Thoracic aorta (tissue), 2 donors: ENCODE data around the gene DPP6. TPM values are rescaled to one million over a fixed set of nuclear protein-coding genes. Genes with fewer than 3 reads are reported as not detected.

Experiments
- ATAC-seq: fragments of 150-250 bp; one replicate; pipeline ENCODE4 v1.8.0; 2017; ENCODE audit warnings: low read depth; ENCODE audit not compliant: insufficient number of reproducible peaks, low FRiP score
- DNase-seq: peaks from one replicate; pipeline ENCODE4 v3.0.0-alpha.2; 2020; ENCODE audit warnings: low spot score
- H3K27ac ChIP-seq, 2 donors: fragments of 200-600 bp; sonication (generic); 1 replicate in 1 of 2; 2 replicates in 1 of 2; pipeline ENCODE4 v1.5.1; 2016; ENCODE audit warnings: mild to moderate bottlenecking in 2 of 2, moderate library complexity in 2 of 2
- H3K27me3 ChIP-seq: fragments of 200-600 bp; sonication (generic); replicated peaks from 2 replicates; pipeline ENCODE4 v1.6.0; 2016; ENCODE audit warnings: mild to moderate bottlenecking; ENCODE audit not compliant: insufficient read depth
- H3K36me3 ChIP-seq: fragments of 200-600 bp; sonication (generic); one replicate; pipeline ENCODE4 v1.5.1; 2016
- H3K4me1 ChIP-seq, 2 donors: fragments of 200-600 bp; sonication (generic); 1 replicate in 1 of 2; 2 replicates in 1 of 2; pipeline versions ENCODE4 v1.5.1 to v1.6.0; 2016; ENCODE audit warnings: low read depth in 2 of 2, mild to moderate bottlenecking in 1 of 2; ENCODE audit not compliant: control insufficient read depth in 1 of 2
- H3K4me3 ChIP-seq: fragments of 200-600 bp; sonication (generic); 2 replicates; pipeline ENCODE4 v1.5.1; 2016; ENCODE audit warnings: mild to moderate bottlenecking
- H3K9me3 ChIP-seq: fragments of 200-600 bp; sonication (generic); 2 replicates; pipeline ENCODE4 v1.5.1; 2016
- CTCF ChIP-seq: fragments of 200-600 bp; sonication (generic); IDR thresholded peaks from one replicate; pipeline ENCODE4 v1.5.1; 2019; ENCODE audit warnings: antibody characterized with exemption
- total RNA-seq, 2 donors: library from RNA; depleted of rRNA; stranded (reverse); fragments of >200 nt; gene quantifications; one replicate each; pipeline versions ENCODE4 v1.1.0 to v1.2.3, GENCODE V29; 2016

The DPP6 gene
- total RNA-seq, 2 donors from 2014 or later, result not detected

- no peaks in the 10 kb centered on the region for H3K4me1 ChIP-seq
- H3K27me3 ChIP-seq, result no peaks in the 10 kb centered on the region
- no peak for TF ChIP-seq CTCF
- no peak overlapping the region for H3K27ac ChIP-seq
- H3K36me3 ChIP-seq, result no peaks in the 10 kb centered on the region
- ATAC-seq, result no peak
- H3K9me3 ChIP-seq, result no peaks in the 10 kb centered on the region
- H3K4me3 ChIP-seq, result no peak overlapping the region
- no peak for DNase-seq
Measured at GRCh38 chr7:154785898-154786297, 733.7 kb downstream of the DPP6 start.

GRCh38 chr7:154789404-154789803 lies 737.2 kb downstream of the DPP6 start:
- H3K9me3 ChIP-seq, result no peaks in the 10 kb centered on the region
- no peaks in the 10 kb centered on the region for H3K27me3 ChIP-seq
- no peak for TF ChIP-seq CTCF
- H3K27ac ChIP-seq, result no peak overlapping the region
- H3K36me3 ChIP-seq, result no peaks in the 10 kb centered on the region
- H3K4me1 ChIP-seq, result no peaks in the 10 kb centered on the region
- no peak overlapping the region for H3K4me3 ChIP-seq
- ATAC-seq (no peak), DNase-seq (no peak)

- Histone ChIP-seq H3K4me3 (no peak overlapping the region), H3K4me1 (no peaks in the 10 kb centered on the region), H3K27ac (no peak overlapping the region), H3K36me3 (no peaks in the 10 kb centered on the region), H3K27me3 (no peaks in the 10 kb centered on the region), H3K9me3 (no peaks in the 10 kb centered on the region)
- DNase-seq (no peak), ATAC-seq (no peak)
- TF ChIP-seq CTCF, result no peak
Measured at GRCh38 chr7:154791611-154792010, 739.4 kb downstream of the DPP6 start.

- no peak overlapping the region for H3K27ac ChIP-seq
- DNase-seq (no peak), ATAC-seq (no peak)
- TF ChIP-seq CTCF, result no peak
- no peak overlapping the region for H3K4me3 ChIP-seq
- no peaks in the 10 kb centered on the region for H3K4me1 ChIP-seq
- no peaks in the 10 kb centered on the region for H3K27me3 ChIP-seq
- no peaks in the 10 kb centered on the region for H3K36me3 ChIP-seq
- no peaks in the 10 kb centered on the region for H3K9me3 ChIP-seq
Measured at GRCh38 chr7:154792436-154793055, 740.3 kb downstream of the DPP6 start.

GRCh38 chr7:154794147-154794780 lies 742.1 kb downstream of the DPP6 start:
- no peak overlapping the region for H3K27ac ChIP-seq
- no peaks in the 10 kb centered on the region for H3K36me3 ChIP-seq
- TF ChIP-seq CTCF, result no peak
- H3K4me1 ChIP-seq, result no peaks in the 10 kb centered on the region
- H3K4me3 ChIP-seq, result no peak overlapping the region
- ATAC-seq, result no peak
- H3K27me3 ChIP-seq, result no peaks in the 10 kb centered on the region
- DNase-seq, result no peak
- no peaks in the 10 kb centered on the region for H3K9me3 ChIP-seq
